A172 (cell line): ENCODE measurements around the gene UBE3C. TPM values are rescaled to one million over a fixed set of nuclear protein-coding genes. Genes with fewer than 3 reads are reported as not detected.
A peak's percentile ranks its signal among the peaks of the same experiment; 100 is the strongest.
"Not testable (repeated sequence)": the region's sequence is repeated elsewhere in the genome, so short reads cannot be mapped to it uniquely, and the experiment has no call there.

Experiments
- DNase-seq: peaks from one replicate; pipeline ENCODE4 v3.0.0-alpha.2; 2015; ENCODE audit warnings: low spot score
- total RNA-seq: library from RNA; depleted of rRNA; stranded (reverse); fragments of >200 nt; shearing (Covaris generic); gene quantifications from 2 replicates; pipeline ENCODE4 v1.2.3, GENCODE V29; 2014

The UBE3C gene
- total RNA-seq, 1 experiment from 2014 or later, result 81.8 TPM

DNA sequence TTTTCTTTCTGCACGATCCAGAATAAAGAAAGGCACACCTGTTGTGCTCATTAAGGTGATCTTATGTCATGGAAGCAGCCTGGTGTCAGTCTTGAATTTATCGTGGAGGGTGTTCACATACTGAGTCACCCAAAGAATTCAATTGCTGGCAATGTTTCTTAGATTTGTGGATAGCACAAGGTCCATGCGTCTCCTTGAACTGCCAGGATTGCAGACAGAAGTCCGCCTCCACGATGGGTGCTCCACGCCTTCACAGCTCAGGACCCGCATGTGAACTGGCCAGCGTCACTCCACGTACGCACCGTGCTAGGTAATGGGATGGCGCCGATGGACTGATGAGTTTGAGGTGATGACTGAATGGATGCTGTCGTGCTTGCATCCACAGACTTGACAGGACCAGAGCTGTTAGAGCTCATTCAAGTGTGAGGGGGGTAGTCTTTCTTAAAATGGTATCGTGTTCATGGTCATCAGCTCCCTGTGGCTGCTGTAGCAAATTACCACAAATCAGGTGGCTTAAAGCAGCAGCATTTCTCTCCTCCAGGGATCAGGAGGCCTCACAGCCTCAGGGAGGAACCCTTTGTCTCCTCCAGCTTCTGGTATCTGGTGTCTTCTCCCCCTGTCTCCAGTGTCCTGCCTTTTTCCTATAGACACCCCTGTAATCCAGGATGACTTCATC lies 132.7 kb downstream of the UBE3C start:
- peak; percentile 53 for DNase-seq

DNA sequence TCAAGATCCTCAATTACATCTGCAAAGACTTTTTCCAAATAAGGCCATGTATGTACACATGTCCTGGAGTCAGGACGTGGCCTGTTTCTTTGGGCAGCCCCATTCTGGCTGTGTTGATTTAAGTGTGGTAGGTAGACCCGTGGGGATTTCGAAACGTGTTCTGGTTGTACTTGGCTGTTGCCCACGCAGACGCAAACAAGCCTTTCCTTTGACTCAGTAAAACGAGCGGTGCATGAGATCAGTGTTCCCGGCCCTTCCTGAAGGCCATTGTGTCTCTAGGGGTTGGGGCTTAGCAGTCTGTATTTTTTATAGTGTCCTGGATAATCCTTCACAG lies 133.2 kb downstream of the UBE3C start:
- peak; percentile 57 for DNase-seq

DNA sequence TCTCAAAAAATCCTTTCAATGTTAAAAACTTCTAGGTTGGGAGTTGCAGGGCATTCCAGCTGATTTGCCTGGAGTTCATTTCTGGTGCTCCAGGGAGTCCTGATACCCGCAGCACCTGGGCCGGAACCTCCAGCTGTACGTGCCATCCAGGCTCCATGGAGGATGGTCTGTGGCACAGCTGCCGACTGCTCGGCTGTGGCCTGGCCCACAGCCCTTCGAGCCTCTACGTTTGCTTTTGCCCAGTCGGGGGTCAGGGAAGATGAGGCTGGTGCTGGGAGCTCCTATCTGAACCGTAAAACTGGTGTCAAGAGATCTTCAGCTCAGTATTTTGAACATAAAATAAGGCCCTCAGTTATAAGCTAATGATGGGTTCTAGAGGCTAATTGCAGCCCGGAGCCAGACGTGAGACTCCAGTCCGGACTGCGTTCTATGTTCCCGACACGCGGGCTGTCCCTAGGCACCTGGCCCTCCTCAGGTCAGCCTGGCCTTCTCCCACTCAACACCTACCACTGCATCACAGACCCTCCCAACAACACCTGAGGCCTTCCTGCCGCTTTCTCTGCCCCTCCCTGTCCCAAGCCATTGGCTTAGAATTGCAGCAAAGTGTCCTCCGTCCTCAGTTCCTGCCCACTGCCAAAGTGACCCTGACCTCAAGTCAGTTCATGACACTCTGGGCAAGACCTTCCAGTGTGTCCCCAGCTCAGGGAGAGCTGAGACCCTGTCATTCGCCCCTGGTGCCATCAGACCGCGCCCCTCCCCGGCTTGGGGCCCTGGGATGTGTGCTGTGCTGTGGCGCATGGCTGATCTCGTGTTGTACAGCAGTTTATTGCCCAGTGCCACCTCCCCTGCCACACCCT lies 133.9 kb downstream of the UBE3C start:
- DNase-seq, result no peak

- peak; percentile 60 for DNase-seq
Observed at GRCh38 chr7:157273208-157274093, 134.7 kb downstream of the UBE3C start.

DNA sequence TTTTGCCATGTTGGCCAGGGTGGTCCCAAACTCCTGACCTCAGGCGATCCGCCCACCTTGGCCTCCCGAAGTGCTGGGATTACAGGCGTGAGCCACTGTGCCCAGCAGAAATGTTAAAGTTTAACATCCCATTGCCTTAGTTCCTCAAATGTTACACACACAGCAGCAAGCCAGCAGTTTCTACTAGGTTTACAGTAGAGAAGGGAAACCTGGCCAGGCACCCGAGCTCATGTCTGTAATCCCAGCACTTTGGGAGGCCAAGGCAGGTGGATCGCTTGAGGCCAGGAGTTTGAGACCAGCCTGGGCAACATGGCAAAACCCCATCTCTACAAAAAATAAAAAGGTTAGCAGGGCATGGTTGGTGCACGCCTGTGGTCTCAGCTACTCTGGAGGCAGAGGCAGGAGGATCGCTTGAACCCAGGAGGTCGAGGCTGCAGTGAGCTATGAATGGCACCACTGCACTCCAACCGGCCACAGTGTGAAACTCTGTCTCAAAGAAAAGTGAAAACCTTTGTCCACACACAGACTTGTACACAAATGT lies 135.4 kb downstream of the UBE3C start:
- not testable (repeated sequence) for DNase-seq

- no peak for DNase-seq
Observed at GRCh38 chr7:157274991-157275427, 136.3 kb downstream of the UBE3C start.

DNA sequence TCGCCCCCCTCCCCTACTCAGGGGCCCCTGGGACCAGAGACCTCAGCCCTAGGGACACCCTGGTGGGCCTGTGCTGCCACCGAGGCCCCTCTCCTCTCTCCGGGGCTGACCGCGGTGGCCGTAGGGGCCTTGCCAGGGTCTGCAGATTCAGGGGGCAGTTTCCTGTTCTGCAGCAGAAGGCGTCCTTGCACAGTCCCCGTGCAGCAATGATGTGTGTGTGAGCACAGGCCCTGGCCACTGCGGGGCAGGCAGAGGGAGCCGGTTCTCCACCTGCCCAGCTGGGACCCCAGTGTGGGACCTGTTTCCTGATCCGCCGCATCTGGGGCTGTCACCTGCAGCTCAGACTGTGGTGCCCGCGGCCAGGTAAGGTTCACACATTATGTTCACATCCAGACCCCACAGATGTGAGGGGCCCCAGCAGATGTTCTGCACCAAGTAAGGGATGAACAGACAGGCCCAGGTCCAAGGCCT lies 137.4 kb downstream of the UBE3C start:
- no peak for DNase-seq

GRCh38 chr7:157276731-157277562 lies 138.2 kb downstream of the UBE3C start:
- peak; percentile 53 for DNase-seq

DNA sequence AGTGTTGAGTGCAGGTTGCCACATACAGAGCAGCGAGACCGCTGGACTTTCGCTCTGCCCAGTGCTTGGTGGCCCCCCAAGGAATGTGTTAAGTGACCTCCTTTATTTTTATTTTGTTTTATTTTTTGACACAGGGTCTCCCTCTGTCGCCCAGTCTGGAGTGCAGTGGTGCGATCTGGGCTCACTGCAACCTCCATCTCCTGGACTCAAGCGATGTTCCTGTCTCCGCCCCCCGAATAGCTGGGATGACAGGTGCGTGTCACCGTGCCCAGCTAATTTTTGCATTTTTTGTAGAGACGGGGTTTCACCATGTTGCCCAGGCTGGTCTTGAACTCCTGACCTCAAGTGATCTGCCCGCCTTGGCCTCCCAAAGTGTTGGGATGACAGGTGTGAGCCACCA lies 138.8 kb downstream of the UBE3C start:
- DNase-seq, result not testable (repeated sequence)

- DNase-seq, result no peak
Observed at GRCh38 chr7:157278167-157278790, 139.6 kb downstream of the UBE3C start.

- no peak for DNase-seq
Observed at GRCh38 chr7:157278791-157279724, 140.3 kb downstream of the UBE3C start.

- no peak for DNase-seq
Observed at GRCh38 chr7:157279741-157280215, 141.1 kb downstream of the UBE3C start.

GRCh38 chr7:157280216-157280841 lies 141.6 kb downstream of the UBE3C start:
- no peak for DNase-seq

GRCh38 chr7:157281221-157281998 lies 142.7 kb downstream of the UBE3C start:
- DNase-seq, result no peak

DNA sequence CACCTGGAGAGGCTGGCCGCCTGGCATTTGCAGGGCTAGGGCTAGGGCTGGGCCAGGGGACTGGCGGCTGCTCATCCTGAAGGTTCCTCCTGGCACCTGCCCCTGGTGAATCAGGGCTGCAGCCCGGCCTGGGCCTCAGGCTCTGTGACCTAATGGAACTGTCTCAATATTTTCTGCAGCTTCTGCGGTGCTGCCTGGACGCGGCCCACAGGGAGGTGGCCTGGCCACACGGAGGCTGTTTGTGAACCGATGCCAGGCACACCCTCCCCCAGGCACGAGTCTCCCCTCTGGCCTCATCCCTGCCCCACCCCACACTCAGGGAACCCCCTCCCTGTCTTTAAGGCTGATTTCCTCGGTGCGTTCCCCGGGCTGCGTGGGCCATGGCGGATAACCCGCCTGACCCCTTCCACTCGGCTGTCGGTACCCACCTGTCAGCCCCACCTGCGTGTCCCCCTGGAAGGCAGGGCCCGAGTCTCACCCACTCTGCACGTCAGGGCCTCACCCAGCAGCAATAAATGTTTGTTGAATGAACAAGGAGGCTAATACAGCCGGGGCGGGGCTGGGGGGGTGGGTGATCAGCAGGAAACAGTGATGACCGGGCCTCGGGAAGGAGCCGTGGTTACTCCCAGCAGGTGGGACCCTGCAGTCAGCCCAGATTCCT lies 143.5 kb downstream of the UBE3C start:
- DNase-seq, result peak; percentile 51

GRCh38 chr7:157284229-157285014 lies 145.7 kb downstream of the UBE3C start:
- DNase-seq, result no peak
